GM19238 (cell line): ENCODE measurements around the gene NR1H2.

Source experiments
- DNase-seq: peaks from one replicate; pipeline ENCODE4 v3.0.0; 2011; ENCODE audit warnings: low spot score; ENCODE audit not compliant: insufficient read length

NR1H2 gene

DNA sequence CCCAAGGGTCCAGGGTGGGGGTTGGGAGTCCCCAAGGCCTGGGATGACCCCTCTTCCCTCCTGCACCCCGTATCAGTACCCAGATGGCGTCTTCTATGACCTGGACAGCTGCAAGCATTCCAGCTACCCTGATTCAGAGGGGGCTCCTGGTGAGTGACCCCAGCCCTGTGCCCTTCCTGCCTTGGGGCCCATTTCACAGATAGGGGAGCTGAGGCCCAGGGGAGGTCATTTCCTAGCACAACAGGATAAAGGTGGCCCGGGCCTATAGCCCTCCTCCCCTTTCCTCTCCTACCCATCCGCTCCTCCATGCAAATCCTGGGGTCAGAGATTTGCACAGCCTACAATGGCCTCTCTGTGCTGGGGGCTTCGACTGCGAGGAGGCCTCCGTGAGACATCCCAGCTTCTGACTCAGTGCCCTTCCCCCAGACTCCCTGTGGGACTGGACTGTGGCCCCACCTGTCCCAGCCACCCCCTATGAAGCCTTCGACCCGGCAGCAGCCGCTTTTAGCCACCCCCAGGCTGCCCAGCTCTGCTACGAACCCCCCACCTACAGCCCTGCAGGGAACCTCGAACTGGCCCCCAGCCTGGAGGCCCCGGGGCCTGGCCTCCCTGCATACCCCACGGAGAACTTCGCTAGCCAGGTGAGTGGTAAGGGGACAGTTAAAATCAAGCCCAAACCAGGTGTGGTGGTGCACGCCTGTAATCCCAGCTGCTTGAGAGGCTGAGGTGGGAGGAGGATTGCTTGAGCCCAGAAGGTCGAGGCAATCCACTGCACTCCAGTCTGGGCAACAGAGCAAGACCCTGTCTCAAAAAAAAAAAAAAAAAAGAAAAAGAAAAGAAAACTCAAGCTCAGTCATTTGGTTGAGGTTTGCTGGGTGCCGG is 46.4 kb downstream of the NR1H2 start:
- no peak for DNase-seq

DNA sequence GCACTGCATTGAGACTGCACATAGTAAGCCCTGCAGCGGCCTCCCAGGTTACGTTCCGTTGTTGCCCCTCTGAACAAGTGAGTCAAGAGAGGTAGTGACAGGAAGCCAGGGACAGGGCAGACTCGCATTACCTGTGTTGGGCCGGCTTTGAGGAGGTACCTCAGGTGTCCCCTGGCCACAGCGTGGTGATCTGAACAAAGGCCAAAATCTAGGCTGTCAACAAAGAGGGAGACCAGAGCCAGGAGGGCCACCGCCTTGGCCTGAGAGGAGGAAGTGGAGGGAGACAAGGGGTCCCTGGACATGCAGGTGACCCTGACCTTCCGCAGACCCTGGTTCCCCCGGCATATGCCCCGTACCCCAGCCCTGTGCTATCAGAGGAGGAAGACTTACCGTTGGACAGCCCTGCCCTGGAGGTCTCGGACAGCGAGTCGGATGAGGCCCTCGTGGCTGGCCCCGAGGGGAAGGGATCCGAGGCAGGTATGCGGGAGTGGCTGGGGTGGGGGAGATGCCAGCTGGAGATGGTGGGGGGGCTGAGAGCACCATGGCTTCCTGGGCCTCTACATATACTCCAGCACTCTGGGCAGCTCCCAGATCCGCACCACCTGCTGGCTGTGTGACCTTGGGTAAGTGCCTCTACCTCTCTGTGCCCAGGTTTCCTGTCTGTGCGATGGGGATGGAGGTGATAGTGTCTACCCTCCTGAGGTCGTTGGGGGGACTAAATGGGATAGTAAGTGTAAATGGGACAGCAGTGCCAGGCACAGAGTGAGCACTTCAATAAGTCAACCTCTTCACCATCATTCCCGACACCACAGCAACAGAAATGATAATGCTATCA is 47.2 kb downstream of the NR1H2 start:
- no peak for DNase-seq

DNA sequence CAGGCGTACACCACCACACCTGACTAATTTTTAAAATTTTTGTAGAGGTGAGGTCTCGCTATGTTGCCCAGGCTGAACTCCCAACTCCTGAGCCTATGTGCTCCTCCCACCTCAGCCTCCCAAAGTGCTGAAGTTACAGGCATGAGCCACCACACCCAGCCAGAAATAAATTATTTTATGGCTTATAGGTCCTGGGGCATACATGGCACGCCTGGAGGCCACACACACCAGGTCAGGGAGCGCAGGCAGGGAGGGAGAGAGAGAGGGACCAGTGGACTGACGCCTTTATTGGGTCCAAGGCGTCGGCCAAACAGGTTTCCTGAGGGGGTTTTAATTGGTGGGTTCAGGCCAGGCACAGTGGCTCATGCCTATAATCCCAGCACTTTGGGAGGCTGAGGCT is 49.3 kb downstream of the NR1H2 start:
- DNase-seq, result no peak

DNA sequence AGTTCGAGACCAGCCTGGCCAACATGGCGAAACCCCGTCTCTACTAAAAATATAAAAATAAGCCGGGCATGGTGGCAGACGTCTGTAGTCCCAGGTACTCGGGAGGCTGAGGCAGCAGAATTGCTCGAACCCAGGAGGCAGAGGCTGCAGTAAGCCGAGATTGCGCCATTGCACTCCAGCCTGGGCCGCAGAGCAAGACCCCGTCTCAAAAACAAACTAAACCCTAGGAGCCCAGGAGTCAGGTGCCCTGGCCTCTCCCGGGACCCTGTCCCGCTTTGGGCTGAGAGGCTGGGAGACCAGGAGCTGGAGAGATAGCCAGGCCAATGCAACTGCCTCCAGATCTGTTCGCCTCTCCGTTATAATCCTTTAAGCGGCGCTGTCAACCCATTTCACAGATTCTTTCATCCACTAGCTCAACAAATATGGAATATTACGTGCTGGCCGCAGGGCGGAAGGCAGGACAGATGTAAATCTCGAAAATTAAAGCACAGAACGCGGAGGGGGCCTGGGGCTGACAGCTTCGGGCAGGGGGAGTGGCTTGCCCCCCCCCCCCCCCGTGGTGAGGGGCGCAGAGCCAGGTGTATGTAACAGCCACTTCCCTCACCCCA is 51.2 kb downstream of the NR1H2 start:
- DNase-seq, result no peak

DNA sequence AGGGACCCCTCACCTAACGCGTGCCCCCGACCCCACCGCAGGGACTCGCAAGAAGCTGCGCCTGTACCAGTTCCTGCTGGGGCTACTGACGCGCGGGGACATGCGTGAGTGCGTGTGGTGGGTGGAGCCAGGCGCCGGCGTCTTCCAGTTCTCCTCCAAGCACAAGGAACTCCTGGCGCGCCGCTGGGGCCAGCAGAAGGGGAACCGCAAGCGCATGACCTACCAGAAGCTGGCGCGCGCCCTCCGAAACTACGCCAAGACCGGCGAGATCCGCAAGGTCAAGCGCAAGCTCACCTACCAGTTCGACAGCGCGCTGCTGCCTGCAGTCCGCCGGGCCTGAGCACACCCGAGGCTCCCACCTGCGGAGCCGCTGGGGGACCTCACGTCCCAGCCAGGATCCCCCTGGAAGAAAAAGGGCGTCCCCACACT is 51.8 kb downstream of the NR1H2 start:
- DNase-seq, result no peak

DNA sequence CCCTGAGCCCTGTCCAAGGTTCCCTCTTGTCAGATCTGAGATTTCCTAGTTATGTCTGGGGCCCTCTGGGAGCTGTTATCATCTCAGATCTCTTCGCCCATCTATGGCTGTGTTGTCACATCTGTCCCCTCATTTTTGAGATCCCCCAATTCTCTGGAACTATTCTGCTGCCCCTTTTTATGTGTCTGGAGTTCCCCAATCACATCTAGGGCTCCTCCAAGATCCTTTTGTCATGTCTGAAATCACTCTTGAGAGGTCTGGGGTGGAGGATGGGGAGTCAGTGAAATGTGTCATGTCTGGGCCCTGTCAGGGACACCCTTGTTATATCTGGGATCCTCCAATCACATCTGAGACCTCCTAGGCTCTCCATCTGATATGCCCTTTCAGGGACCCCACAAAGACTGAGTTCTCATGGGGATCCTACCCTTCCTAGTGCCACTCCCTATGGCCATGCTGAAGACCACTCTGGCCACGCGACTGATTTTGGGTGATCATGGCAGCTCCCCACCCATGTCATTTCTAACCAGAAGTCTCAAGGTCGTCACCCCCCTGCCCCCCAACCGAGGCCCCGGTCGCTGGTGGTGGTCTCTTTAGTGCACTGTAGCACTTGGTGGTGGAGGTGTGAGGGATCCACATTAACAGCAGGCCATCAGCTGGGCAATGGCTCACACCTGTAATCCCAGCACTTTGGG is 52.7 kb downstream of the NR1H2 start:
- DNase-seq, result no peak

DNA sequence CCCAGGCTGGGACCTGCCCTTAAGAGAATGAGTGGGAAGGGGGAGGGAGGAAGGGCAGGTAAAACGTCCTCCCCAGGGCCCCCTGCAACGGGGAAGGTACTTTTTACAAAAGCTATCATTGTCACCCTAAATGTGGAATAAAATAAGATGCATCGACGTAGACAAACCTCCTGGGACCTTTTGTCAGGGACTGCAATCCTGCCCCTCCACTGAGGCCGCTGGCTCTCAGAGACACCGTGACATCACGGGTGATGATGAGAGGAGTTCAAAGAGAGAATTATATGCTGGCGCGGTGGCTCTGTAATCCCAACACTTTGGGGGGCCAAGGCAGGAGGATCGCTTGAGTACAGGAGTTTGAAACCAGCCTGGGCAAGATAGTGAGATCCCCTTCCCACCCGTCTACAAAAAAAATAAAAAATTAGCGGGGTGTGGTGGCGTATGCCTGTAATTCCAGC is 54.7 kb downstream of the NR1H2 start:
- DNase-seq, result no peak

DNA sequence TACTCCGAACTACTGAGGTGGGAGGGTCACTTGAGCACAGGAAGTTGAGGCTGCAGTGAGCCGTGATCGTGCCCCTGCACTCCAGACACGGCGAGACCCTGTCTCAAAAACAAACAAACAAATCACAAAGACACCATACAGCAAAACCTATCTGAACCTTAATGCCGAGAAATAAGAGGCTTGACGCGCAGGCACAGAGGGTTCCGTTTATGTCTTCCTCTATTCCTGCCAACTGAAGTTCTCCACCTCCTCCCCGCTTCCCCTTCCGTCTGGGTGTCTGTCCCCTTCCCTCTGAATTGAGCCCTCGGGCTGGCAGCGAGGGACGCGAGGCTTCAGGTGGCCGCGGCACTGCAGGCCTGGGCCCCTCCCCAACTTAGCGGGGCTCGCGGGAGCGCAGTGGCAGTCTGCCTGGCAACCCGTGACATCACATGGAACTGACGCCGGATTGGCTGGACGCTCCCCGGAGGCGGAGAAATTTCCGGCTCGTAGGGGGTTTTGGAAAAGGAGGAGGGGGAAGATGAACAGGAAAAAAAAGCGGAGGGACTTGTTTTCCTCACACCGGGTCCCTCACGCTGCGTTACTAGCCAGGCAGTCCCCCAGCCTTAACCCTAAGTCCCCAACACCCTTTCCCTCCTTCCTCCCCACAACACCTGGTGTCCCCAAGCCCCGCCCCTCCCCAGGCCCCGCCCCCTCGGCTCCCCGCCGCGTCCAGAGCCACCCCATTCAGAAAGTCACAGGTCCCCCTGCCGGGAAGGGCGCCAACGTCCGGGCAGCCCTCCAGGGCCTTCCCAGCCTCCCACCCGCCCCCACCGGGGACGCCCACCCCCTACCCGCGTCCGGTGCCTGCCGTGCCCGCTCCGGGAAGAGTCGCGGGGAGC is 55.3 kb downstream of the NR1H2 start:
- DNase-seq, result peak; percentile 85

DNA sequence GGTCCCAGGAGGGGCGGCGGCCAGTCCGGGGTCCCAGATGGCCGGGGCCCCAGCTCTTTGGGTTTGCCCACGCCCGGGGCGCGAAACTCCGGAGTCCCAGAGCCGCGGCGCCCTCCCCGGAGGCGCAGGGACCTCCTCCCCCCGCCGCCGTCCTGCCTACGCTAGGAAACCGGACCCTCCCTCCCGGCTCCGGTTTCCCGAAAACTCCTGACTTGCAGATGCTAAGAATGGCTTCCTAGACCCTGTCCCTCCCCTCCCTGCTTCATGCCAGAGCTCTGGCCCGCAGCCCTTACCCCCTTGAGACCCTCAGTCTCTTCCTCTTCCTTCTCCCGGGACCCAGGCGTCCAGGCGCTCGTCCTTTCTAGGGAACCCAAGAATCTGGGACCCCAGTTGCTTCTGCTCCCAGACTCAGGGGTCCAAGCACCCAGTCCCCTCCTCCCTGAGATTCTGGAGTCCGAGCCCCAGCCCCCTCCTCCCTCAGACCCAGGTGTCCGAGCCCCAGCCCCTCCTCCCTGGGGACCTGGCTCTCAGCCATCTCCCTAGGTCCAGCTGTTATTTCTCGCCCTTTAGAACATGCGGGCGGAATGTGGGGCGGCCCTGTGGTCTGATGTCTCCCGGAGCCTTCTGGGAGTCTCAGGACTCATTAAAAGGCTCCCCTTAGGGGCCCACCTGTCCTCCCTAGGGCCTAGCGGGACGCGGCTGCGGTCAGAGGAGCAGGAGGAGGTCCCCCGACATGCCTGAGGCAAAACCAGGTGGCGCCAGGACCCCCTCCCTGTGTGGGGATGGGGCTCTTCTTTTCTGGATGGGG is 56.2 kb downstream of the NR1H2 start, which contains the start of gene MYBPC2:
Gene MYBPC2, plus strand, starts transcription at position 672 of the 808 bp plus-strand sequence. Its CDS starts 62 bp downstream, at position 734.
- DNase-seq, result no peak
